DLD1 (cell line): Measurements from ENCODE around the gene DMRTC1B.
"Not testable (repeated sequence)": the region's sequence is repeated elsewhere in the genome, so short reads cannot be mapped to it uniquely, and the experiment has no call there.

Source experiments
- in situ Hi-C: cut with HindIII; loops from 2 replicates; pipeline ENCODE4 v1.10.0; 2017; ENCODE audit warnings: low sequenced_read_pairs

DMRTC1B gene

GRCh38 chrX:72776653-72777466, at the start of gene DMRTC1B:
Gene DMRTC1B, plus strand, starts transcription at chrX:72776890. Its CDS starts 68,246 bp downstream, at chrX:72845136.
- in situ Hi-C loops: not testable (repeated sequence)

GRCh38 chrX:72727846-72728245, 48.8 kb upstream of the DMRTC1B start:
- in situ Hi-C loops: no loop called here

- in situ Hi-C loops: not testable (repeated sequence)
These were observed 43.1 kb upstream of the DMRTC1B start for GRCh38 chrX:72733636-72734035.

GRCh38 chrX:72735561-72735960, 41.1 kb upstream of the DMRTC1B start:
- in situ Hi-C loops: no loop called here

- in situ Hi-C loops: not testable (repeated sequence)
These were observed 31.1 kb upstream of the DMRTC1B start for GRCh38 chrX:72745546-72745945.

- in situ Hi-C loops: not testable (repeated sequence)
These were observed 28.1 kb upstream of the DMRTC1B start for GRCh38 chrX:72748545-72748944.

- in situ Hi-C loops: not testable (repeated sequence)
These were observed 16.2 kb upstream of the DMRTC1B start for GRCh38 chrX:72760454-72760853.

- in situ Hi-C loops: not testable (repeated sequence)
These were observed 739 bp downstream of the DMRTC1B start for GRCh38 chrX:72777467-72777790.

GRCh38 chrX:72778146-72778545, 1.5 kb downstream of the DMRTC1B start:
- in situ Hi-C loops: not testable (repeated sequence)

GRCh38 chrX:72782560-72782959, 5.9 kb downstream of the DMRTC1B start, which contains the start of gene FAM236B:
Gene FAM236B, minus strand, starts transcription at chrX:72782660. Its CDS starts 100 bp downstream, at chrX:72782560.
- in situ Hi-C loops: not testable (repeated sequence)

- in situ Hi-C loops: not testable (repeated sequence)
These were observed 6.8 kb downstream of the DMRTC1B start for GRCh38 chrX:72783365-72783936.

GRCh38 chrX:72783964-72784363, 7.3 kb downstream of the DMRTC1B start:
- in situ Hi-C loops: not testable (repeated sequence)

- in situ Hi-C loops: not testable (repeated sequence)
These were observed 11.5 kb downstream of the DMRTC1B start for GRCh38 chrX:72788142-72788541.

GRCh38 chrX:72790390-72790789, 13.7 kb downstream of the DMRTC1B start:
- in situ Hi-C loops: not testable (repeated sequence)

GRCh38 chrX:72808110-72808509, 31.4 kb downstream of the DMRTC1B start, which contains the start of gene FAM236D:
Gene FAM236D, minus strand, starts transcription at chrX:72808210. Its CDS starts 100 bp downstream, at chrX:72808110.
- in situ Hi-C loops: not testable (repeated sequence)

GRCh38 chrX:72830701-72831100, 54.0 kb downstream of the DMRTC1B start:
- in situ Hi-C loops: not testable (repeated sequence)

- in situ Hi-C loops: not testable (repeated sequence)
These were observed 60.8 kb downstream of the DMRTC1B start for GRCh38 chrX:72837532-72837931.

- in situ Hi-C loops: not testable (repeated sequence)
These were observed 106.2 kb downstream of the DMRTC1B start for GRCh38 chrX:72882898-72883297.

GRCh38 chrX:72889740-72890139, 113.0 kb downstream of the DMRTC1B start:
- in situ Hi-C loops: not testable (repeated sequence)
